HG03064 (cell line): ENCODE results near the gene PSME3.
"Not testable (repeated sequence)": the region's sequence is repeated elsewhere in the genome, so short reads cannot be mapped to it uniquely, and the experiment has no call there.

Experiments used
- ATAC-seq: cut with Tn5 transposase; IDR thresholded peaks from one replicate; pipeline ENCODE4 v1.9.1; 2021; ENCODE audit warnings: low read depth; ENCODE audit not compliant: unreplicated experiment

PSME3 gene

GRCh38 chr17:42872251-42872965, 39.2 kb downstream of the PSME3 start:
- no peak for ATAC-seq

GRCh38 chr17:42873315-42873714, 40.1 kb downstream of the PSME3 start:
- no peak for ATAC-seq

- ATAC-seq: not testable (repeated sequence)
Measured at GRCh38 chr17:42873932-42874695, 40.9 kb downstream of the PSME3 start.

- ATAC-seq: no peak
Measured at GRCh38 chr17:42877037-42877436, 43.8 kb downstream of the PSME3 start.

GRCh38 chr17:42878123-42878880, 45.1 kb downstream of the PSME3 start:
- ATAC-seq: no peak

GRCh38 chr17:42878924-42879595, 45.9 kb downstream of the PSME3 start:
- ATAC-seq: no peak

GRCh38 chr17:42879596-42879985, 46.4 kb downstream of the PSME3 start:
- ATAC-seq: no peak

GRCh38 chr17:42880776-42881310, 47.6 kb downstream of the PSME3 start:
- no peak for ATAC-seq

GRCh38 chr17:42881706-42882105, 48.5 kb downstream of the PSME3 start:
- ATAC-seq: not testable (repeated sequence)

GRCh38 chr17:42882166-42882565, 49.0 kb downstream of the PSME3 start:
- no peak for ATAC-seq

GRCh38 chr17:42883802-42884558, 50.8 kb downstream of the PSME3 start:
- no peak for ATAC-seq

GRCh38 chr17:42885806-42886205, 52.6 kb downstream of the PSME3 start:
- ATAC-seq: not testable (repeated sequence)

- ATAC-seq: no peak
Measured at GRCh38 chr17:42886283-42887176, 53.3 kb downstream of the PSME3 start.

- no peak for ATAC-seq
Measured at GRCh38 chr17:42889809-42890208, 56.6 kb downstream of the PSME3 start.

- no peak for ATAC-seq
Measured at GRCh38 chr17:42891539-42892152, 58.4 kb downstream of the PSME3 start.

- no peak for ATAC-seq
Measured at GRCh38 chr17:42893359-42893758, 60.2 kb downstream of the PSME3 start.
